Vagina (tissue), 2 donors: ENCODE results near the gene BNC2. TPM values are rescaled to one million over a fixed set of nuclear protein-coding genes. Genes with fewer than 3 reads are reported as not detected.

Experiments used
- DNase-seq, 2 donors: peaks; one replicate each; pipeline ENCODE4 v3.0.0-alpha.2; 2017; ENCODE audit errors: extremely low spot score in 2 of 2
- H3K27ac ChIP-seq: fragments of 200-600 bp; sonication (generic); one replicate; pipeline ENCODE4 v1.5.1; 2019
- H3K27me3 ChIP-seq: fragments of 200-600 bp; sonication (generic); one replicate; pipeline ENCODE4 v1.5.1; 2019
- H3K36me3 ChIP-seq, 2 donors: fragments of 200-600 bp; sonication (generic); one replicate each; pipeline ENCODE4 v1.5.1; 2017 to 2019
- H3K4me1 ChIP-seq: fragments of 200-600 bp; sonication (generic); one replicate; pipeline ENCODE4 v1.5.1; 2019
- H3K4me3 ChIP-seq, 2 donors: fragments of 200-600 bp; sonication (generic); 1 replicate in 1 of 2; 2 replicates in 1 of 2; pipeline ENCODE4 v1.5.1; 2016 to 2019
- H3K9me3 ChIP-seq: fragments of 200-600 bp; sonication (generic); one replicate; pipeline ENCODE4 v1.5.1; 2019
- POLR2A ChIP-seq, 2 donors: fragments of 450-650 bp; IDR thresholded peaks; one replicate each; pipeline ENCODE4 v1.6.1; 2017; ENCODE audit warnings: antibody characterized with exemption in 2 of 2, mild to moderate bottlenecking in 2 of 2, moderate library complexity in 2 of 2
- POLR2AphosphoS5 ChIP-seq, 2 donors: sonication (generic); formaldehyde crosslinking; IDR thresholded peaks; one replicate each; pipeline ENCODE4 v1.9.0; 2017; ENCODE audit warnings: antibody characterized with exemption in 2 of 2, mild to moderate bottlenecking in 2 of 2, low read depth in 1 of 2; ENCODE audit not compliant: insufficient read depth in 1 of 2
- intact Hi-C: fragments of 100-400 bp; cut with DNase I; formaldehyde crosslinking; loops from one replicate; pipeline ENCODE4 v1.15.1; 2023
- total RNA-seq: library from RNA; depleted of rRNA; stranded (reverse); fragments of >200 nt; gene quantifications from one replicate; pipeline ENCODE4 v1.2.3, GENCODE V29; 2016
- TF ChIP-seq, protein P1 (sequence below), 3 experiments: fragments of 450-650 bp in 2 of 3; fragments of 200-600 bp in 1 of 3; sonication (generic) in 1 of 3; IDR thresholded peaks; one replicate each; pipeline ENCODE4 v1.5.1; 2017 to 2019; ENCODE audit warnings: antibody characterized with exemption in 3 of 3, mild to moderate bottlenecking in 2 of 3, moderate library complexity in 2 of 3

Gene BNC2
- total RNA-seq, 1 donor from 2014 or later, result 33.9 TPM

DNA sequence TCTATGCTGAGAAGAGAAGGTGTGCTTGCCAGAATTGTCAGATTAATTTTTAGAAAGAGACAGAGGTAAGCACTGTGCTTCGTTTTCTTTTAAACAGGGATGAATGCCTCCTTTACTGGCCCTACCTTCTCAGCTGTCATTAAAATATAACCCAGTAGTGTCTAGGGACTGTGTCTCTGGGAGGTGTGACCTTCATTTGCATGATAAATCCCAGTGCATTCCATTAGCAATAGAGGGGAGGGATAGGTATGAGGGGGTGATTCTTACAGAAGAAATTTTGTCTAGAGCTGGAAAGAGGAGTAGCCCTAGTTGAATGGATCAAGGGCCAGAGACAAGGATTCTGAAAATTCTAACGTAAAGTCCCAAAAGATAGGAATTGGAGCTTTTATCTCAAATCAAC lies 351.5 kb downstream of the BNC2 start:
- no peak for DNase-seq
- TF ChIP-seq POLR2A (IDR thresholded peaks at IDR 0.05) (no peak), POLR2AphosphoS5 (IDR thresholded peaks at IDR 0.05; ENCODE audit: insufficient read depth in 1 of 2, low read depth in 1 of 2) (no peak)
- TF ChIP-seq, protein P1, sequence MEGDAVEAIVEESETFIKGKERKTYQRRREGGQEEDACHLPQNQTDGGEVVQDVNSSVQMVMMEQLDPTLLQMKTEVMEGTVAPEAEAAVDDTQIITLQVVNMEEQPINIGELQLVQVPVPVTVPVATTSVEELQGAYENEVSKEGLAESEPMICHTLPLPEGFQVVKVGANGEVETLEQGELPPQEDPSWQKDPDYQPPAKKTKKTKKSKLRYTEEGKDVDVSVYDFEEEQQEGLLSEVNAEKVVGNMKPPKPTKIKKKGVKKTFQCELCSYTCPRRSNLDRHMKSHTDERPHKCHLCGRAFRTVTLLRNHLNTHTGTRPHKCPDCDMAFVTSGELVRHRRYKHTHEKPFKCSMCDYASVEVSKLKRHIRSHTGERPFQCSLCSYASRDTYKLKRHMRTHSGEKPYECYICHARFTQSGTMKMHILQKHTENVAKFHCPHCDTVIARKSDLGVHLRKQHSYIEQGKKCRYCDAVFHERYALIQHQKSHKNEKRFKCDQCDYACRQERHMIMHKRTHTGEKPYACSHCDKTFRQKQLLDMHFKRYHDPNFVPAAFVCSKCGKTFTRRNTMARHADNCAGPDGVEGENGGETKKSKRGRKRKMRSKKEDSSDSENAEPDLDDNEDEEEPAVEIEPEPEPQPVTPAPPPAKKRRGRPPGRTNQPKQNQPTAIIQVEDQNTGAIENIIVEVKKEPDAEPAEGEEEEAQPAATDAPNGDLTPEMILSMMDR (IDR thresholded peaks at IDR 0.05), result no peak
- H3K4me3 ChIP-seq, result no peak overlapping the region
- H3K27ac ChIP-seq, result no peak overlapping the region
- peaks cover 21% of the 10 kb centered on the region for H3K4me1 ChIP-seq
- H3K36me3 ChIP-seq, result no peaks in the 10 kb centered on the region
- H3K27me3 ChIP-seq, result no peaks in the 10 kb centered on the region
- H3K9me3 ChIP-seq, result no peaks in the 10 kb centered on the region
- intact Hi-C loops, result no loop called here

DNA sequence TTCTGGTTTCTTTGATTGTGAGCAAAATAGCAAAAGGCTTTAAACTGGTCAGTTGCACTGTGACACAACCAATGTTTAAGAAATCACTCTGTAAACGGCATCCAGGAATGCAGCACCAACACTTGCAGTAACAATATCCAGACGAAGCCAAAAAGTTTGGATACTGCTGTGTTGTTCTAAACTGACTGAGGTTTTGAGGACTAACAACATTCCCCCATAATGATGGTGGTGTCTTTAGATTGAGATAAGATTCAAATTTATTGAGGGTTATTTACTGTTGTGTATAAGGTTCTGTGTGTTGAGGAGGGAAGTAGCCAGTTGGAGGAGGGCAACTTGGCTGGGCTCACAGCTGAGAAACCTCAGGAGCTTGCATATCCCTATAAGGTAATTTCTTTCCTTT lies 353.6 kb downstream of the BNC2 start:
- TF ChIP-seq POLR2A (IDR thresholded peaks at IDR 0.05) (no peak), POLR2AphosphoS5 (IDR thresholded peaks at IDR 0.05; ENCODE audit: insufficient read depth in 1 of 2, low read depth in 1 of 2) (no peak)
- TF ChIP-seq, protein P1 (IDR thresholded peaks at IDR 0.05), result no peak
- no peaks in the 10 kb centered on the region for H3K9me3 ChIP-seq
- H3K27ac ChIP-seq, result no peak overlapping the region
- H3K4me1 ChIP-seq, result peaks cover 13% of the 10 kb centered on the region
- no peaks in the 10 kb centered on the region for H3K36me3 ChIP-seq
- no peaks in the 10 kb centered on the region for H3K27me3 ChIP-seq
- H3K4me3 ChIP-seq, result no peak overlapping the region
- no peak for DNase-seq
- intact Hi-C loops, result no loop called here

DNA sequence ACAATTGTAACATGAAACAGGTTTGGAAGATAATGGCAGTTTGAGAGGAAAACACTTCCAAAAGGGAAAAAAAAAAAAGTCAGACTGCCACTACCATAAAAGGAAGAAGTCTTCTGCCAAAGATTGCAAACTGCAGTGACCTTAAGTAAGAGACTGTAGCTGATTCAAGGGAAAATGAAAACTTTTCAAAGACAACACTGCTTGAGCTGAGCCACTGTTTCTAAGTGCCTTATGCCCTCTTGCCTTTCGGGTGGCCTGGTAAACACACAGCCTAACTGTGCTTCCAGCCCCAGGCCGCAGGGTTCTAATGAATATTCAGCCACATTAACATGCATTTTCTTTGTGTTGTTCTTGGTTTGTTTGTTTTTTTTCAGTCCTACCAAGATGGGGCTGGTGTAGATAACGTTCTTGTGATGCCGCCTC lies 354.6 kb downstream of the BNC2 start:
- peaks cover 11% of the 10 kb centered on the region for H3K4me1 ChIP-seq
- no peak for TF ChIP-seq POLR2A (IDR thresholded peaks at IDR 0.05)
- TF ChIP-seq POLR2AphosphoS5 (IDR thresholded peaks at IDR 0.05; ENCODE audit: insufficient read depth in 1 of 2, low read depth in 1 of 2), result no peak
- TF ChIP-seq, protein P1 (IDR thresholded peaks at IDR 0.05), result no peak
- no peaks in the 10 kb centered on the region for H3K36me3 ChIP-seq
- peak overlapping the region; percentile 33 for H3K27ac ChIP-seq
- H3K27me3 ChIP-seq, result no peaks in the 10 kb centered on the region
- intact Hi-C loops, result no loop called here
- H3K9me3 ChIP-seq, result no peaks in the 10 kb centered on the region
- no peak overlapping the region for H3K4me3 ChIP-seq
- no peak for DNase-seq

DNA sequence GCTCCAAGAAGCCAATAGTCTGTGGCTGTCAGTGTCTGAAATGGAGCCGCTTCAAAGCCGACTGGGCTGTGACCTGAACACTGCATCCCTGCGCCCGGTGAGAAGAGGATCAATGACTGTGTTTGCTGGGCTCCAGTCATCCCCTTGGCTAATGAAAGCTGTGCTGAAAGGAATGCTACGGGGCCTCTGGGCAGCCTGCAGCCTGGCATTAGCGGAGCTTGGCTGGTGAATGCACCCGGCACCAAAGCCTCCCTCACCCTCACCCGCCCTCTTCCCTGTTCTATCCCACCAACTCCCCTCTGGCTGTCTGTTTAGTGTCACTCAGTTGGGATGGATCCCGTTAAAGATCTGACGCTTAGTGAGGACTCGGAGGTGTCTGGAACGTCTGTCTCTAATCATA lies 355.3 kb downstream of the BNC2 start:
- H3K36me3 ChIP-seq, result no peaks in the 10 kb centered on the region
- H3K9me3 ChIP-seq, result no peaks in the 10 kb centered on the region
- DNase-seq, result no peak
- intact Hi-C loops, result no loop called here
- H3K27me3 ChIP-seq, result no peaks in the 10 kb centered on the region
- peaks cover 11% of the 10 kb centered on the region for H3K4me1 ChIP-seq
- TF ChIP-seq POLR2A (IDR thresholded peaks at IDR 0.05), result no peak
- TF ChIP-seq, protein P1 (IDR thresholded peaks at IDR 0.05), result no peak
- no peak for TF ChIP-seq POLR2AphosphoS5 (IDR thresholded peaks at IDR 0.05; ENCODE audit: insufficient read depth in 1 of 2, low read depth in 1 of 2)
- H3K4me3 ChIP-seq, result no peak overlapping the region
- H3K27ac ChIP-seq, result no peak overlapping the region

DNA sequence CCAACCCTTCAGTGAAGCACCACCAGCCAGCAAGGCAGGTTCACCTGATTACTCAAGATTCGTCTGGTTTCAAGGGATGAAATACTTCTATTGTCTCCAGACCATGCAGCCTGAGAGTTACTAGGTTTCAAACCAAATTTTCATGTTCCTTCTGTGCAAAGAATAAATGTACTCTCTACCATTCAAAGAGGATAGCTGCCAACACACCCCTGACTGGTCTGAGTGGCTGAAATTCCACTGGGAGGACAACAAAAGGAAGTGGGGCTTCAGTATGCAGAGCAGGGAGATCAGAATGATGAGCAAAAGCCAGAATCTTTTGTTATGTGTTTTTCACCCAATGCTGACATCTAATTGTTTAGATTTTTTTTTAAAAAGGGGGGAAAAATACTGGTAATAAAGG lies 356.3 kb downstream of the BNC2 start:
- intact Hi-C loops, result no loop called here
- DNase-seq, result no peak
- H3K27me3 ChIP-seq, result no peaks in the 10 kb centered on the region
- no peak overlapping the region for H3K27ac ChIP-seq
- TF ChIP-seq POLR2A (IDR thresholded peaks at IDR 0.05) (no peak), POLR2AphosphoS5 (IDR thresholded peaks at IDR 0.05; ENCODE audit: insufficient read depth in 1 of 2, low read depth in 1 of 2) (no peak)
- TF ChIP-seq, protein P1 (IDR thresholded peaks at IDR 0.05), result no peak
- no peaks in the 10 kb centered on the region for H3K36me3 ChIP-seq
- peaks cover 17% of the 10 kb centered on the region for H3K4me1 ChIP-seq
- no peak overlapping the region for H3K4me3 ChIP-seq
- no peaks in the 10 kb centered on the region for H3K9me3 ChIP-seq
